Fibroblast of skin of back (primary cell): Measurements from ENCODE around the gene PLB1.
A peak's percentile ranks its signal among the peaks of the same experiment; 100 is the strongest.

Source experiments
- DNase-seq: peaks from one replicate; pipeline ENCODE4 v3.0.0-alpha.2; 2013

The PLB1 gene

DNA sequence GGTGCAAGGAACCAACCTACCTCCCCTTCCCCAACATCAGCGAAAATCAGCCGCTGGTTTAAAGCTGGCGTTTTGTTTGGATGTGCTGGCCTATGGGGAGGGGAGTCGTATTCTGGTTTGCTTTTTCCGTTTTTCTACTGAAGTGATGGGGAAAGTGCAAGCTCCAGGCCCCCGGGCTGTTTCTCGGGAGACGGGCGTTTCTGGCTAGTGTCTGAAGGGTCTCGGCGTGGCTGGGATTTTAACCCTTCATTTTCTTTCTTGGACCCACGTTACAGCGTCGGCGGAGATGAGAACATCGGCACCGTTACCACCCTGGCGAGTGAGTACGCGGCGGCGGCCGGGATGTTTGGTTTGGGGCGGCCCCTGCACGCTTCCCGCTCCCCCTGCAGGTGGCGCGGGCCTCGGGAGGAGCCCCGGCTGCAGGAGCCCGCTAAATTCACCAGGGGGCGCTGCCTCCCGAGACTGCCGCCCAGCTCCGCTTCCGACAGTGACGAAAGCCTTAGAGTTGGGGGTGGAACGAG is 70.7 kb downstream of the PLB1 start:
- DNase-seq = peak; percentile 74

- no peak for DNase-seq
These were observed 71.2 kb downstream of the PLB1 start for GRCh38 chr2:28567061-28567471.

DNA sequence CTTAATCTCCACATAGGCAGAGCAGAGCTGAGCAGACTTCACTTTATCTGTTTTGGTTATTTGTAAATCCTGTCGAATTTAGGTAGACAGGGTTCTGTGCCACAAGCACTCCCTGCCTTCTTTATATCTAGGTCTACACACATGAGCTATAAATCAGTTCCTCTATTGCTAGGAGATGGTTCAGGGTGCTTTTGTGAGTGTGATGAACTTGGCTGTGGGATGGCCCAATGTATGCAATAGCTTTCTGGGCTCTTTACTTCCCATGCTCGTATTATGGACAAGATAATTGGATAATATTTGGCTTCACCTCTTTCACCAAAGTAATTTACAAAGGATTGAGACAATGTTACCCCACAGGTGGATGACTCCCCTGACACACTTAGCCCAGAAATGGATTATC is 72.2 kb downstream of the PLB1 start:
- no peak for DNase-seq

DNA sequence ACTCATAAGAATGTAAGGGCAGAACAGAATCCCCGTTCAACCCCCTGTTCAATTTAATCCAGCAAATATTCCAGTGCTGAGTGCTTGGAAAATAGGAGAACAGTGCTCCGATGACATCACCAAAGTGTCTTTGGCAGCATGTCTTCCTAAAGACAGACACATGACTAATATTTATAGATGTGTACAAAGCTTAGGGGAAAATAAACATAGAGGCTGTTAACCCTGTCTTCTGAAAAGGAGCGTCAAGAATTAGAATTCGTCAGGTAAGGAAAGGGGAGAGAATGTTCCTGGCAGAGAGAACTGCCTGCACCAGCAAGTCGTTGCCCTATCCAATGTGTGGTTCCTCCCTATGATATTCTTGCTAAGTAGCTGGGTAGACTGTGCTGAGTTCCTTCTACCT is 72.7 kb downstream of the PLB1 start:
- DNase-seq = no peak

GRCh38 chr2:28570431-28570830 is 74.6 kb downstream of the PLB1 start:
- DNase-seq = no peak

GRCh38 chr2:28576714-28577113 is 80.9 kb downstream of the PLB1 start:
- DNase-seq = no peak

DNA sequence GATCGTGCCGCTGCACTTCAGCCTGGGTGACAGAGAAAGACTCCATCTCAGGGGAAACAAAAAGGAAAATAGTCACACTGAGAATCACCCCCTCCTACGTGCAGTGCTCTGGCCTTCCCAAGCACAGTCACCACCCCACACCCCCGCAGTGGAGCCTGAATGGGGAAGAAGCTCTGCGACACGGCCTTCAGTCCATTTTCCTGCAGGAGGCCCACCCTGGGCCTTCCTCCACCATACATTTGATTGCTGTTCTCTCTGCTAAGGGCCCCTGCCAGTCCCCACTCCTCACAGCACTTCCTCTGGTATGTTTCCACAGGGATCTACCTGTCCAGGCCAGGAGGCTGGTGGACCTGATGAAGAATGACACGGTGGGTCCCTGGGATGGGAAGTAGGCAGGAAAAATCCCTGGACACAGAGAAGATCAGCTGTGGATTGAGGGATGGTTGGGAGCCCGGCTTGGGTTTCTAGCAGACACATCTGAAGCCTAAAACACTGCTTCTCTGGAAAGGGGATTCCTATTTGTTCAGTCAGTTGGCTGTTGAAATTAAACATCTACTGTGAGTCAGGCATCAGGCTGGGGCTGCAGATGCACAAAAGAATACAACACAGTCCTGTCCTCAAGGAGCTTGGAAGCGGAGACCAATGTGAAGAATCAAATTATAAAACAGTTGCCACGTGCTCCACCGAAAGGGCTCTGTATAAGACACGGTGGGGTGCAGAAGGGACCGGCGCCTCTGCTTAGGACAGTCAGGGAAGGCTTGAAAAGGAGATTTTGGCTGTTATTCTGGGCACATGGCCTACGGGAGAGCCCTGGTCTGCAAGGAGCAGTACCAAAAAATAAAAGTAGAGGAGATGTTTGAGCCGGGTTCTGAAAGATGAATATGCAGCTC is 82.2 kb downstream of the PLB1 start:
- DNase-seq = no peak

- no peak for DNase-seq
These were observed 82.9 kb downstream of the PLB1 start for GRCh38 chr2:28578774-28579173.

DNA sequence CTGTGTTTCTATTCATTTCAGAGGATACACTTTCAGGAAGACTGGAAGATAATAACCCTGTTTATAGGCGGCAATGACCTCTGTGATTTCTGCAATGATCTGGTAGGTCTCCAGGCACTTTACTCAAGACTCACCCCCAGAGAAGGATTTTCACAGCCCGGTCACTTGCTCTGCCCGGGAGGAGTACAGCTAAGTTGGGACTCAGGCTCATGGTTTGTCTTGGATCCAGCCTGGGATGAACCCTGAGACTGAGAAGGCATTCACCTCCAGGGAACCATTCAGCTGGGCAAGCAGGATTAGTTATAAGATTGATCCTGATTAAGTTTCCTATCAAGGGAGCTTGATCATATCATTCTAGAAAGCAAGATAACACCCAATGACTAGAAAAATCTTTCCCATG is 83.7 kb downstream of the PLB1 start:
- no peak for DNase-seq

GRCh38 chr2:28580078-28580477 is 84.2 kb downstream of the PLB1 start:
- DNase-seq = peak; percentile 17

- DNase-seq = no peak
These were observed 85.5 kb downstream of the PLB1 start for GRCh38 chr2:28581312-28581711.

- no peak for DNase-seq
These were observed 86.3 kb downstream of the PLB1 start for GRCh38 chr2:28582152-28582551.

GRCh38 chr2:28582595-28582994 is 86.7 kb downstream of the PLB1 start:
- no peak for DNase-seq

DNA sequence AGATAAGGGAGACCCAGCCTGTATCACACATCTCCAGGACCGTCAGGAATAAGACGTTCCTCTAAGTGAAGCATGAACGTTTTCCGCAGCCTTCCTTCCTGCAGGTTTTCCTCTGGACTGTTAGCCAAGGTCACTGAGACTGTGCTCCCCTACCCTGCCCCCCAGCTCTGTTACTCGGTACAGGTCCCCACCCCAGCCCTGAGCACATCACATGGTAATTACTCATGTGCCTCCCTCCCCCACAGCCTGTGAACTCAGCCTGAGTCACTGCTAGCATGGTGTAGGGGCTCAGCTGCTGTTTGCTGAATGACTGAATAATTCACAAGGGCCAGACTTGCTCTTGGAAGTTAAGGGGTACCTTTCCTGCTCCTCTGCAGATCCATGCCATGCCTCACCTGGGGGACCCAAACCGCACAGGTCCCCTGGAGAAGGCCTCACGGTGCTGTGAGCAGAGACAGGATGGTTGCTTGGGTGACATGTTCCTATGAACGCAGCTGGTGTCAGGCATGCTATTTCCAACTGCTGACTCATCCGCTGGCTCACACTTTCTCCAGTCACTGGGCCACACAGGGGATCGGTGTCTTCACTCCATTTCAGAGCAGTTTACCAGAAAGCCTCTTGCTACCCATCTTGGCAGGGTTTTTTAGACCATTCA is 88.2 kb downstream of the PLB1 start:
- peak; percentile 96 for DNase-seq

DNA sequence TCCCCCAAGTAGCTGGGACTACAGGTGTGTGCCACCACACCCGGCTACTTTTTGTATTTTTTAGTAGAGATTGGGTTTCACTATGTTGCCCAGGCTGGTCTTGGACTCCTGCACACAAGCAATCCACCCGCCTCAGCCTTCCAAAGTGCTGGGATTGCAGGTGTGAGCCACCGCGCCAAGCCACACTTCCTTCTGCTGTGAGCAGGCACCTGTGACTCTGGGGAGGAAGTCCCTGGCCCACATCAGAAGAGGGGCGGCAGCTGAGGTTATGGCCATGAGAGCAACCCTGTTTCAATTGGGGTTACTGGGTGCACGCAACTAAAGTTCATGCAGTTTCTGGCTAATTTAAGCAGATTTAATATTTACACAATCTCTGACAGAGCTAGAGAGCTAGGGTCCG is 91.0 kb downstream of the PLB1 start:
- no peak for DNase-seq

DNA sequence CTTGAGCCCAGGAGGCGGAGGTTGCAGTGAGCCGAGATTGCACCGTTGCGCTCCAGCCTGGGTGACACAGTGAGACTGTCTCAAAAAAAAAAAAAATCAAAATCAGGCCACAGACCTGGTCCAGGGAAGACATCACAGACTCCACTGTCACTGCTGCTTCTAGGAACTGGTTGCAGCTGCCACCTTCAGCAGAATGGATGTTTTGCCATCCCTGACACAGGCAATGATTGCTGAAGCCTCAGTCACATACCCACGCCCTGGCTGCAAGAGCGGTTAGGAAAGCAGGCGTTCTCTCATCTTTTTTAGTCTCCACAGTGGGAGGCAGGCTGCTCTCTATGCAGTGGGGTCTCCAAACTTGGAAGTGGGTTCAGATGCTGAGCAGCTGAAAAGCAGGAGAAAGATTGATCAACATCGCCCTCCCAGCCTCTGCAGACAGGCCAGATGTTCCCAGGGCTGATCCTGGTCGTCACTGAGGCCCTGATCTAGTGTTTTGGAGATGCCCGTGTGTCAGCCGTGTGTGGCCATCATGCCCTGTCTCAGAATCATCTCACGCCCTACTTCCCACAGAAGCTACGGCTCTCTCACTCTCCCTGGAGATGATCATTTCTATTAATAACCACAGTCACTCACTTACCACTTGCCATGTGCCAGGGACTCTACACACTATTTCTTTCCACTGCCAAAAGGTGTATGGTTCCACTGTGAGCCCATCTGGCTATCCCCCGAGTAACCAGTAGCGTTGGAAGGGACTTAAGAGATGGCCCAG is 91.8 kb downstream of the PLB1 start:
- DNase-seq = peak; percentile 25

DNA sequence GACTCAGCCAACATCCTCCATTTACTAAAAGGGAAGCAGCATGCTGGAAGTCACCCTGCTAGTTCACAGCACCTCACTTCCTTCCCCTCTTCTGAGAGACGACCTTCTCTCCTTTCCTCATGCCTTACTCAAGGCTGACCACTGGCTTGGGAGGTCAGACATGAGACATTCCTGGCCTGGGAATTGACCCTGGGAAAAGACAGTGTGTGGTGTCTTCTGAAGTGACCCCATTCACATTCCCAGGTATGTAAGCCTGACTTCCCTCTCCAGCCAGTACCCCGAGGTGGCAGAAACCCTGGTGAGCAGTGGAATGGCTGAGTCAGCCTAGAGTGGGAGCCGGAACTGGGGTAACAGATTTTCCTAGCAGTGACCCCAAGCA is 92.4 kb downstream of the PLB1 start:
- no peak for DNase-seq

DNA sequence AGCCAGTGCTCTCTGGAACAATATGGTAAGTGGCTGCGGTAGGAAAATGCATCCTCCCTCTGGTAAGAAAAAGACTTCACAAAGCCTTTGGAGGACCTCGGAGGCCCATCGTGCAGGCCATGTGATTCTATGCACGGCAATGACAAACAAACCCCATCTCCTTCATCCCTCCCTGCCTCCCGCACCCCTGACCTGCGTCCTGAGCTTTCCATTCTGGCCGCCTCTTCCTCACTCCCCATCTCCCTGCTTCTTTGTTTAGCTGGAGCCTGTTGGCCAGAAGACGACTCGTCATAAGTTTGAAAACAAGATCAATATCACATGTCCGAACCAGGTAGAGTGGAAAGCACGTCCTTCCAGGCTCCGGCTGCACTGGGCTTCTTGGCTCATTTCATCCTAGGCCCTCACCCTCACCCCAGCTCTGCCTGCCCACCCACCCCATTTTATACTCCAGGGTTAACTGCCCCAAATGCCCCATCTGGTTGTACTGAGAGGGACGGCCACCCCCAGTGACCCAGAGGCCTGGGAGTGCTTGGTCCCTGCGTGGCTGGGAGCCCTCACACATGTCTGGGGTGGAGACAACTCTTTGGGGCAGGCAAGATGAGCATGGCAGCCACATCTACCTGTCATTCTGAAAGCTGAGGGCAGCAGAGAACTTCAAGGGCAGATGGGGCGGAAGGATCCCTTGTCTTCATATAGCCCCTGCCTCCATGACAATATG is 94.0 kb downstream of the PLB1 start:
- DNase-seq = no peak

- DNase-seq = no peak
These were observed 94.8 kb downstream of the PLB1 start for GRCh38 chr2:28590496-28591301.

DNA sequence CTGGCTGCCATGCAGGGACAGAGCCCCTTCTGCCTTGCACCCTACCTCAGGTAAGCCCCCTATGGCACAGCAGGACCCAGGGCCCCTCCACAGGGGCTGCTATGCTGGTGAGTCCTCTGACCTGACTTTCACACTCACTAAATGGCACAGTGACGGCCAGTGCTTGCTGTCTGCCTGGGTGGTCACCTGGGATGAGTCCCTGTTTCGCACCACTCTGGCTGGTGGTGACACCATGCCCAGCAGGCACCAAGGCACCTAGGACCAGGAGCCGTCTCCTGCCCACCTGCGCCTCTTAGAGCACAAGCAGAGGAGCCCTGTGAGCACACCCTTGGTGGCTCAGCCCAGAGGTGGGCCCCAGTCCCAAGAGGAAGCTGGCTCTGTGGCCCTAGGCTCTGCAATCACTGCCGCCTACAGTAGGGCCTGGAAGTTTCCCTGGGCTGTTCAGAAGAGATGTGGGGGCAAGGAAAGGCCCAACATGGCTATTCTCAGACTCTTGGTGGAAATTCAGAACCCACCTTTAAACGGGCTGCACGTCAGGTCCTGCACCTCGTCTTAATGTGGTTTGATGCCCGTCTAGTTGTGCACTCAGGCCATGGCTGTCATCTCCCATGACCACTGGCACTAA is 96.0 kb downstream of the PLB1 start:
- DNase-seq = no peak

DNA sequence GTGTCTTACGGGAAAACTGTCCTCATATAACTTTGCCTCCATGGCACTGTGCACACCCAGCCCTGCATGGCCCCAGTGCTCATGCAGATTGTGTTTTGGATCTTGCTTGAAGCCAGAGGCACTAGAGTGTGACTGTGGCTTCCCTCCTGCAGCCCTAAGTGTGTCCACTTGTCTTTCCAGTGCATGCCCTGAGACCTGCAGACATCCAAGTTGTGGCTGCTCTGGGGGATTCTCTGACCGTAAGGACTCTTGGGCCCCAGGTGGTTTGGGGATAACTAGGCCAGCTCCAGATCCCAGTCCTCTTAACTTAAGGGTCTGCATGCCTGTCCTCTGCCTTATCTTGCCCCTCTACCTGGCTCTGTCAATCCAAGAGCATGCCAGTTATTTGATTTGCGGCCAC is 96.6 kb downstream of the PLB1 start:
- DNase-seq = no peak
